GM21381 (cell line): ENCODE data around the gene PDIA4.
A peak's percentile ranks its signal among the peaks of the same experiment; 100 is the strongest.
"Not testable (repeated sequence)": the region's sequence is repeated elsewhere in the genome, so short reads cannot be mapped to it uniquely, and the experiment has no call there.

Experiments
- ATAC-seq: cut with Tn5 transposase; IDR thresholded peaks from one replicate; pipeline ENCODE4 v1.9.1; 2021; ENCODE audit warnings: mild to moderate bottlenecking, moderate library complexity; ENCODE audit not compliant: unreplicated experiment

Gene PDIA4

GRCh38 chr7:149036676-149037075 lies 8.4 kb upstream of the PDIA4 start:
- no peak for ATAC-seq

GRCh38 chr7:149031353-149031910 lies 3.1 kb upstream of the PDIA4 start:
- no peak for ATAC-seq

DNA sequence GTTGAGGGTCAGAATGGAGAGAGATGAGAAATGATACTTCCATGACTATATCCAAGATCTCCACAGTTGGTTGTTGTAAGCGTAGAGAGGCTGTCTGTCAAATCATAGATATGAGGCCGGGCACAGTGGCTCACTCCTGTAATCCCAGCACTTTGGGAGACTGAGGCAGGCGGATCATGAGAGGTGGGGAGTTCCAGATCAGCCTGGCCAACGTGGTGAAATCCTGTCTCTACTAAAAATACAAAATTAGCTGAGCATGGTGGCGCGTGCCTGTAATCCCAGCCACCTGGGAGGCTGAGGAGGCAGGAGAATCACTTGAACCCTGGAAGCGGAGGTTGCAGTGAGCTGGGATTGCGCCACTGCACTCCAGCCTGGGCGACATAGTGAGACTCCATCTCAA lies 2.1 kb upstream of the PDIA4 start:
- ATAC-seq: not testable (repeated sequence)

DNA sequence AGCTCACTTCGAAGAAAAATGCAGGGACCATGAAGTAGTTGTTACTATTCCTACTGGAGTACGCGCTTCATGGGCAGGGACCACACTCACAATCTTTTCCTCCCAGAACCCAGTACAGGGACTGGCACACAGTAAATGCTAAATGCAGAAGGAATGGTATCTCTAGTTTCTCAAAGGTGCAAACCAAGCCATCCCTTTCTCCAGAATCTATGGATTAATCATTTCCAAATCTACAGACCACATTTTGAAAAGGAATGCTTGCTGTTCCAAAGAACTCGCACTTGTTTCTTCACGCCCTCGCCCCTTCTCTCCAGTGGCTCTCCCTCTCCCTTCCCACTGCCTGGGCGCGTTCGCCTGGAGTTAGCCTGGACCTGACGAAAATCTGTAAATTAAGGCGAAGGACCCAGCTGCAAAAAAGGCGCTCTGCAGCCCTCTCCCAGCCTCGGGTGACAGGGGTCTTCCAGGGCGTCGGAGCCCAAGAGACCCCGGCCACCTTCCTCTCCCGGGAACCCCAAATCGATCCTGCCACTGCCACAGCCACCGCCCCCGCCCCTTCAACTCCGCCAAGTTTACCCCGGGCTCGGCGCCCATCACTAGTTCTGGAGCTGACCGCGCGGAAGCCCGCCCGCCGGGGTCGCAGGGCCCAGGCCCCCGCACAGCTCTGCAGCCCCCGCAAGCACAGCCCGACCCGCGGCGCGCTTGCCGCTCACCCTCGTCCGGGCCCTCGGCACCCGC lies 527 bp downstream of the PDIA4 start:
- no peak for ATAC-seq

GRCh38 chr7:149027055-149027454 lies 1.2 kb downstream of the PDIA4 start:
- no peak for ATAC-seq

GRCh38 chr7:149023662-149024061 lies 4.6 kb downstream of the PDIA4 start:
- no peak for ATAC-seq

DNA sequence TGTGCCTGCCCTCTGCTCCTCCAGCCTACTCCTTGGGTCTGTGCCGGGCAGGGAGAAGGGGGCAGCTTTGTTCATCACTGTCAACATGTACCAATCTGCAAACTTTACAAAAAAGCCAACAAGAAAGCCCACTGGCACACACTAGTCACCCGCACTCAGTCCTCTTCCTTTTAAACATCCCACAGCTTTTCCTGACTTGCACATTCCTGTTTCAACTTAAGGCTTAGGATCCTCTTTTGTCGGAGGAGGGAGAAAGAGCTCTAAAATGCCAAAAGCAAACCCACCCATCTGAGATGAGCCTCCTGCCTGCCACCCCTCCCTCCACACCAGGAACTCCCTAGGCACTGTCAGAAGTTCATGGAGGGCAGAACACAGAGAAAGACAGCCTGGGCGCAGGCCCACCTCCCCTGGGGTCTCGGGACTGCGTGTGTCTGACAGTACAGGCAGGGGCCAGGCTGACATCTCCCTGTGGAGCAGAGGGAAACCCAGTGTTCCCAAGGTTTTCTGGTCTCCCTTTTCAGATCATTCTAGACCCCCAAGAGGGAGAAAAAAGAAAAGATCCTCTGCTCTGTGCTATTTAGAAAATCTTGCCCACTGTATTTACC lies 5.4 kb downstream of the PDIA4 start:
- ATAC-seq: no peak

GRCh38 chr7:149021725-149022062 lies 6.6 kb downstream of the PDIA4 start:
- no peak for ATAC-seq

DNA sequence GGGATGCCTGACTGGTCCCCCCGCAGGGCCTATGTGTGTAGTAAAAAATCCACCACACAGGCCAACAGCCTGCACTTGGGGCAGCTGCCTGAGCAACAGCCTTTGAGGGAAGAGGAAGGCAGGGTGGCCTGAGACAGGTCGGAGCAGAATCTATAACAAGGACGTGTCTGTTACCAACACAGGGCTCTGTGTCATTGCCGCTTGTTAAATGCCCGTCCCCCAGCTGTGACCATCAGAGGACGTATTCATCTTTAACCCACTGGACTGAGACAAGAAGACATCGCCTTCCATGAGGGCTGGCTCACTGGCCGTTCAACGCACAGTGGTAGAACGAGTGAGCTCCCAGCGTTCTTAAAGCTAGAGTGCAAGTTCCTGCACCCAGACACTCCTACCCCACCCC lies 7.8 kb downstream of the PDIA4 start:
- ATAC-seq: no peak

GRCh38 chr7:149016876-149017275 lies 11.4 kb downstream of the PDIA4 start:
- no peak for ATAC-seq

DNA sequence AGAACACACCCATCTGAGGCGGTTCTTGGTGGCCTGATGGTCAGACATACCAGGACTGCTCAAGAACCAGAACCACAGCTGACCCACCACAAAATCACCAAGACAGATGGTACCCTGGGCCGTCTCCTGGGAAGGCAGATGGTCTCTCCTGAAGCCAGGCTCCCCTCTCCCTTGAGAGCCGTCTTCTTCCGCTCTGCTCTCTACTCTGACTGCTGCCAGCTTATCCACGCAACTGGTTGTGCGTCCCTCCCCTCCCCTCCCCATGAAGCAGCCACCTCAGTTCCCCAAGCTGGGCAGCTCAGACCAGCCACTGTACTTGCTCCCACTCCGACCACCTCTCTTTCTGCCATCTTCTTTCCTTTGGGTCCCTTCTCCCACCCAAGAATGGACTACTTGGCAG lies 14.0 kb downstream of the PDIA4 start:
- no peak for ATAC-seq

DNA sequence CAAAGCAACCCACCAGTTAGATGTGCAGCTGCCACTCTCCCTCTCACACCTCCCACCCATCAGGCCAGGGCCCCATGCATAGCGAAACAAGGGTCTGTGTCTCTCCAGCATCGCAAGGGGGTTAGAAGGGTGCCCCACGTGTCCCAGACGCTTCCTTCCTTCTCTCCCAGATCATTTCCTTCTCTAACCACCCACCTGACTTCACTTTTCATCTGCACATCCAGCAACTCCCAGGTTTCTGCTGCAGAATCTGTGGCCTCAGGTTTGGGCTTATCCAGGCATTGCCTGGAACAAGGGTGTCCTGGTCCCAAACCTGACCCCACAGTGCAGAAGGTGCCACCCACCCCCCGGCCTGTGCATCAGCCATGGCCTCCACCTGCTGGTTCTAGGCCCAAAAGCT lies 14.4 kb downstream of the PDIA4 start:
- no peak for ATAC-seq

DNA sequence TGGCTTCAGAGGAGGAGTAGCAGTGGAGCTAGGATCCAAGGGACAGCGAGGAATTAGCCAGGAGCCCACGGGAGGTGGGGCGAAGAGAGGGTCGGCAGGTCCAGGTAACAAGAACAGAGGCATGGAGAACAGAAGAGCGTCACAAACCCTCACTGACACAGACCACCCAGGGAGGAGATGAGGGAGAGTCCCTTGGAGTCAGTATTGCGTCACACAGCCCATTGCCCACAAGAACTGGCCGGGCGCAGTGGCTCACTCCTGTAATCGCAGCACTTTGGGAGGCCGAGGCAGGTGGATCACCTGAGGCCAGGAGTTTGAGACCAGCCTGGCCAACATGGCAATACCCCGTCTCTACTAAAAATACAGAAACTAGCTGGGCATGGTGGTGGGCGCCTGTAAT lies 15.6 kb downstream of the PDIA4 start:
- not testable (repeated sequence) for ATAC-seq

DNA sequence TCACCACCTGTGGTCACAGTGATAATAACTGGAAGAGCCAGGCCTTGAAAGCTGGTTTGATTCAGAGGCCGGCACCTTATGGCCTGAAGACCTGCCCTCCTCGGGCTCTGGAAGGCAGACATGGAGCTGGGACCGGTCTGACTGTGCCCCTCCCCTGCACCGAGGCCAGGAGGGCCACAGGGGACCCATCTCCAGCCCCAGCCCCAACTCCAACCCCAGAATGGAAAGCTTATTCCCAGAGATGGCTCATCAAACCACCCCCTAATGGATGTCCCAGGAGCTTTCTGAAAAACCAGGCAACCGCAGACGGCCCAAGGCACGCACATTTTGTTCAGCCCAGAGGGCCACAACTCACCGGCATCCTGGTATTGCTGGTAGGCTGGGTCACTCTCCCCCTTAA lies 16.8 kb downstream of the PDIA4 start:
- no peak for ATAC-seq

DNA sequence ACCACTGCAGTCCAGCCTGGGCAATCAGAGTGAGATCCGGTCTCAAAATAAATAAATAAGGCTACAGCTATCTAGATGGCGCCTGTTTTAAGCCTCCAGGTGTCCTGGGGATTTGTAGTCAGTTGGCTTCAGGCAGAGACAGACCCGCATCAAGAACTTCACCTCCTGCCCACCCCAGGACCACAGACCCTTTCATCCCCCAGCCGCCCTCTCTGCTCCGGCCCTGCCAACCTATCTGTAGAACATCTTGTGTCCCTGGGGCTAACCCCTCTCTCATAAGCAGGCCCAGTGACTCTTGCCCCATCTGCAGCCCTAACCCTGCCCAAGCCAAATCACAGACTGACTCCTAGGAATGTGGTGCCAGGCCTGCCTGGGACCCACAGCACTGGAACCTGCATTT lies 17.9 kb downstream of the PDIA4 start:
- ATAC-seq: no peak

DNA sequence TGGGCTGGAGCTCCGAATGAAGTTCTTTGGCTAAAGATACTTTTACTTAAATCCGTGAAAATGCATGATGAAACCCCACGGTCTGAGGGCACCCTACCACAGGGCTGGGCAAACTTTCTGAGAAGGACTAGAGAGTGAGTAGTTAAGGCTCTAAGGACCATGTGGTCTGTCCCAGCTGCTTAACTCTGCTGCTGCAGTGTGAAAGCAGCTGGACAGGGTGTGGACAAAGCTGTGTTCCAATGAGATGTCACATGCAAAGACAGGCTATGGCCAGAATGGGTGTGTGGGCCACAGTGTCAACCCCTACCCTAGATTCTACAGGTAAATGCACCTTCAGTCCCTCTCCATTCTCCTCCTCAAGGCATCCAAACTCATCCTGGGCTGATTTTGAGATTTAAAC lies 18.8 kb downstream of the PDIA4 start:
- no peak for ATAC-seq

DNA sequence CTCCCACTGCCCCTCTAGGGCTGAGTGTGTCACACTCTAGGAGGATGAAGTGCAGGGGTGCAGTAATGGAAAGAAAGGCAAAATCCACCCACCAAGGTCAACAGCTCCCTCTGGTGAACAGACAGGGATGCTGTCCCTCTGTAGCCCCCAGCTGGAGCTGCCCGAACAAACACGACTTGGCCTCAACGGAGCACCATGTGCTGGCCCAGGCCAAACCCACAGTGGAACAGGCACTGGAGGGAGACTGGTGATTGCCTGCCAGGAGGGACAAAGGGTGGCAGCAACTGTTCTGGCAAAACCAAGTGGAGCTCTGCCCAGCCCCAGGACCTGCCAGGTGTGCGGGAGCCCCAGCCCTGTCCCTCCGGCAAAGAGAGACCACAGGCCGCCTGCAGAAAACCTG lies 20.7 kb downstream of the PDIA4 start:
- ATAC-seq: no peak

- no peak for ATAC-seq
These were observed 21.2 kb downstream of the PDIA4 start for GRCh38 chr7:149007146-149007545.

DNA sequence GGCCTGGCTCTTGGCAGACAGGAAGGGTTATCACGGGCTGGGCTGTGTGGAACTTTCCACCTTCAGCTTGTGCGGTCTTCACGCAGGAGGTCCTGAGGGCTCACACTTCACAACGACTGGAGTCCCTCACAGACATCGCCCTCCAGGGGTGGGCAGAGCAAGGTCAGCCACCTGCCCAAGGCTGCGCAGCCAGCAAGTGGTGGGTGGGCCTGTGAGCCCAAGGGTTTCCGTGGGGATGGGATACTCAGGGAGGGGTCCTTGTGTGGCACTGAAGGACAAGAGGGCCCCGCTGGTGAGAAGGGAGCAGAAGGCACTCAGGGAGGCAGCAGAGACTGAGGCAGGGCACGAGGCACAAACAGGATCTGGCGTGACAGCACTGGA lies 22.0 kb downstream of the PDIA4 start:
- no peak for ATAC-seq

GRCh38 chr7:149005427-149006344 lies 22.6 kb downstream of the PDIA4 start:
- ATAC-seq: peak; percentile 84
